GM23338 (cell line): ENCODE data around the gene TENM4. TPM values are rescaled to one million over a fixed set of nuclear protein-coding genes. Genes with fewer than 3 reads are reported as not detected.

ENCODE experiments used
- ATAC-seq: fragments of 200-7000 bp; cut with Tn5 transposase; 3 replicates; pipeline ENCODE4 v1.9.1; 2020
- DNase-seq: peaks from one replicate; pipeline ENCODE4 v3.0.0-alpha.2; 2015; ENCODE audit warnings: low spot score
- H2AFZ ChIP-seq: fragments of 200-600 bp; sonication (generic); 2 replicates; pipeline ENCODE4 v1.8.0; 2016; ENCODE audit warnings: antibody characterized with exemption, mild to moderate bottlenecking, moderate library complexity
- H3F3A ChIP-seq: fragments of 200-600 bp; sonication (generic); replicated peaks from 2 replicates; pipeline ENCODE4 v1.8.0; 2017; ENCODE audit warnings: antibody characterized with exemption, mixed run types, low read depth
- H3K27ac ChIP-seq: fragments of 200-600 bp; sonication (generic); 2 replicates; pipeline ENCODE4 v1.6.1; 2016; ENCODE audit warnings: low read depth
- H3K27me3 ChIP-seq: fragments of 200-600 bp; sonication (generic); 2 replicates; pipeline ENCODE4 v1.8.0; 2016; ENCODE audit warnings: mild to moderate bottlenecking, mixed run types, moderate library complexity; ENCODE audit not compliant: insufficient read depth
- H3K36me3 ChIP-seq: fragments of 200-600 bp; sonication (generic); 2 replicates; pipeline ENCODE4 v1.8.0; 2016; ENCODE audit warnings: mild to moderate bottlenecking; ENCODE audit not compliant: insufficient read depth
- H3K4me1 ChIP-seq: fragments of 200-600 bp; sonication (generic); 2 replicates; pipeline ENCODE4 v1.8.0; 2016; ENCODE audit warnings: mild to moderate bottlenecking, moderate library complexity; ENCODE audit not compliant: insufficient read depth
- H3K4me2 ChIP-seq: fragments of 200-600 bp; sonication (generic); 2 replicates; pipeline ENCODE4 v1.7.1; 2017; ENCODE audit warnings: mixed run types
- H3K4me3 ChIP-seq: fragments of 200-600 bp; sonication (generic); 2 replicates; pipeline ENCODE4 v1.6.1; 2016; ENCODE audit warnings: mixed run types
- H3K79me2 ChIP-seq: fragments of 200-600 bp; sonication (generic); replicated peaks from 2 replicates; pipeline ENCODE4 v1.8.0; 2017; ENCODE audit warnings: mild to moderate bottlenecking; ENCODE audit not compliant: insufficient read depth
- H3K9me2 ChIP-seq: fragments of 200-600 bp; sonication (generic); 2 replicates; pipeline ENCODE4 v1.8.0; 2017; ENCODE audit not compliant: insufficient read depth
- H4K20me1 ChIP-seq: fragments of 200-600 bp; sonication (generic); replicated peaks from 2 replicates; pipeline ENCODE4 v1.8.0; 2017; ENCODE audit warnings: mild to moderate bottlenecking; ENCODE audit not compliant: insufficient read depth
- H3K27ac Mint-ChIP-seq: 2 replicates; pipeline ENCODE4 v1.8.0; 2020; ENCODE audit warnings: inconsistent platforms, mild to moderate bottlenecking, moderate library complexity, mixed read lengths
- H3K27me3 Mint-ChIP-seq: 3 replicates; pipeline ENCODE4 v1.8.0; 2022; ENCODE audit warnings: low read depth, mild to moderate bottlenecking, moderate library complexity, mixed read lengths, inconsistent platforms; ENCODE audit not compliant: insufficient read depth, poor library complexity
- H3K36me3 Mint-ChIP-seq: 3 replicates; pipeline ENCODE4 v1.8.0; 2021; ENCODE audit warnings: low read depth, mild to moderate bottlenecking, inconsistent platforms, moderate library complexity, mixed read lengths
- H3K4me1 Mint-ChIP-seq: 3 replicates; pipeline ENCODE4 v1.8.0; 2020; ENCODE audit warnings: mild to moderate bottlenecking, inconsistent platforms, mixed read lengths
- H3K4me3 Mint-ChIP-seq: 3 replicates; pipeline ENCODE4 v1.8.0; 2021; ENCODE audit warnings: moderate library complexity, mild to moderate bottlenecking, inconsistent platforms, mixed read lengths
- H3K9me3 Mint-ChIP-seq: 3 replicates; pipeline ENCODE4 v1.8.0; 2020; ENCODE audit warnings: moderate library complexity, mild to moderate bottlenecking, inconsistent platforms, mixed read lengths
- CREB1 ChIP-seq: fragments of 250-450 bp; sonication (Bioruptor Pico); IDR thresholded peaks from 2 replicates; pipeline ENCODE4 v1.5.0; 2020; ENCODE audit warnings: low read depth, mild to moderate bottlenecking, moderate library complexity
- CTCF ChIP-seq, 2 experiments: fragments of 200-600 bp in 1 of 2; sonication (generic) in 1 of 2; conservative IDR thresholded peaks; 2 replicates each; pipeline versions ENCODE4 v1.5.1 to v1.6.1; 2016 to 2017; ENCODE audit warnings: antibody characterized with exemption in 2 of 2, low read depth in 2 of 2, mild to moderate bottlenecking in 2 of 2, moderate library complexity in 1 of 2
- ETS1 ChIP-seq: IDR thresholded peaks from 2 replicates; pipeline ENCODE4 v1.6.1; 2016; ENCODE audit warnings: antibody characterized with exemption
- EZH2 ChIP-seq: fragments of 200-600 bp; sonication (generic); IDR thresholded peaks from one replicate; pipeline ENCODE4 v1.8.0; 2017; ENCODE audit warnings: antibody characterized with exemption, mild to moderate bottlenecking, low read depth; ENCODE audit not compliant: unreplicated experiment
- EZH2phosphoT487 ChIP-seq: fragments of 200-600 bp; sonication (generic); IDR thresholded peaks from one replicate; pipeline ENCODE4 v1.8.1; 2018; ENCODE audit warnings: antibody characterized with exemption; ENCODE audit not compliant: unreplicated experiment
- JUNB ChIP-seq: IDR thresholded peaks from one replicate; pipeline ENCODE4 v1.6.1; 2016; ENCODE audit warnings: antibody characterized with exemption; ENCODE audit not compliant: unreplicated experiment
- NANOG ChIP-seq: IDR thresholded peaks from 2 replicates; pipeline ENCODE4 v1.6.1; 2016; ENCODE audit warnings: antibody characterized with exemption, borderline replicate concordance
- REST ChIP-seq: IDR thresholded peaks from one replicate; pipeline ENCODE4 v1.6.1; 2018; ENCODE audit warnings: antibody characterized with exemption; ENCODE audit not compliant: unreplicated experiment
- ZNF331 ChIP-seq: fragments of 250-450 bp; sonication (Bioruptor Pico); IDR thresholded peaks from 2 replicates; pipeline ENCODE4 v1.5.0; 2020; ENCODE audit warnings: low read depth, mild to moderate bottlenecking, moderate library complexity
- polyA plus RNA-seq: library from polyadenylated mRNA; unstranded; fragments of >200 nt; fragmentation: Nextera tagmentation; extraction: Ambion mirVana; gene quantifications from 2 replicates; pipeline ENCODE4 v1.2.1, GENCODE V29; 2016
- total RNA-seq: library from RNA; depleted of rRNA; stranded (reverse); fragments of >200 nt; shearing (Covaris generic); gene quantifications from 2 replicates; pipeline ENCODE4 v1.2.3, GENCODE V29; 2014

Gene TENM4
- total and polyA plus RNA-seq, 2 experiments from 2014 or later, result 7.3 TPM

DNA sequence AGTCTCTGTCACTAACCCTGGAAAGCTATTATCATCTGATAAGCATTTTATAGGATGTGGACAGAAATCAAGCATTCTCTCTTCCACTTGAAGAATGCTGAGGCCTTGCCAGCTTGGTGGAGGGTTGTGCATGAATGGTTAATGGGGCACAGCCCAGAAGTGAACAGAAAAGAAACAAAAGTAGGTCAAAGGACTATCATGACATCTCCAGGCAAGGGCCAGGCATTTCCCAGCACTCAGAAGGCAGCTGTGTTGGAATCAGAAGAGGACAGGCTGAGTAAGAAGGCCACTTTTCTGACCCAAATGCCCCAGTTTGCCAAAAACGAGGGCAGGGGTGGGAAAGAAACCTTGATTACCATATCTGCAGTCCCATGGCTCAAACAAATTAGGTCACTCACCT is 12.4 kb downstream of the TENM4 start (continued):
- TF ChIP-seq EZH2phosphoT487, result no peak
- no peak for TF ChIP-seq JUNB
- TF ChIP-seq CREB1, result no peak
- TF ChIP-seq REST, result no peak

GRCh38 chr11:79427611-79428327 is 13.1 kb downstream of the TENM4 start:
- no peaks in the 10 kb centered on the region for H3K9me3 Mint-ChIP-seq
- Histone ChIP-seq H3K36me3 (no peaks in the 10 kb centered on the region), H3K9me2 (no peaks in the 10 kb centered on the region), H3K4me3 (no peak overlapping the region), H3K4me1 (peaks cover 12% of the 10 kb centered on the region), H3K79me2 (0 out of 2 replicates have a peak, but pooled peaks cover 4% of the 10 kb centered on the region), H3K4me2 (no peak overlapping the region), H4K20me1 (peaks cover 10% of the 10 kb centered on the region; the same call in 1 of the 2 replicates), H3F3A (no peaks in the 10 kb centered on the region), H3K27ac (no peak overlapping the region), H2AFZ (no peak overlapping the region), H3K27me3 (peaks cover 23% of the 10 kb centered on the region)
- H3K4me3 Mint-ChIP-seq, result no peak overlapping the region
- peaks cover 3% of the 10 kb centered on the region for H3K27me3 Mint-ChIP-seq
- H3K4me1 Mint-ChIP-seq, result peaks cover 34% of the 10 kb centered on the region
- no peak for ATAC-seq
- DNase-seq, result no peak
- H3K36me3 Mint-ChIP-seq, result no peaks in the 10 kb centered on the region
- no peak overlapping the region for H3K27ac Mint-ChIP-seq
- TF ChIP-seq CTCF (conservative IDR thresholded peaks at IDR 0.05; ENCODE audit: low read depth in 2 of 2) (no peak), ZNF331 (CRISPR knock-in tag) (no peak), REST (no peak), EZH2 (no peak), ETS1 (no peak), NANOG (no peak), CREB1 (no peak)
